Mesodermal cell (in vitro differentiated cells): ENCODE results near the gene ERRFI1. TPM values are rescaled to one million over a fixed set of nuclear protein-coding genes. Genes with fewer than 3 reads are reported as not detected.
A peak's percentile ranks its signal among the peaks of the same experiment; 100 is the strongest.
"Not testable (repeated sequence)": the region's sequence is repeated elsewhere in the genome, so short reads cannot be mapped to it uniquely, and the experiment has no call there.

Source experiments
- H3K27ac ChIP-seq: 2 replicates; pipeline ENCODE4 v1.7.0; 2013; ENCODE audit warnings: mild to moderate bottlenecking, low read depth, low read length, moderate library complexity; ENCODE audit not compliant: severe bottlenecking
- H3K36me3 ChIP-seq: 2 replicates; pipeline ENCODE4 v1.7.1; 2013; ENCODE audit warnings: mild to moderate bottlenecking, low read length, moderate library complexity; ENCODE audit not compliant: control insufficient read depth, insufficient read depth
- H3K4me1 ChIP-seq: one replicate; pipeline ENCODE4 v1.7.1; 2013; ENCODE audit warnings: mild to moderate bottlenecking, low read length; ENCODE audit not compliant: insufficient read depth, control insufficient read depth, poor library complexity, severe bottlenecking
- H3K4me3 ChIP-seq: 2 replicates; pipeline ENCODE4 v1.7.0; 2013; ENCODE audit warnings: low read length, control low read depth, mild to moderate bottlenecking; ENCODE audit not compliant: insufficient read depth, poor library complexity, severe bottlenecking; ENCODE audit errors: extremely low read depth
- H3K9me3 ChIP-seq: 2 replicates; pipeline ENCODE4 v1.7.1; 2013; ENCODE audit warnings: mild to moderate bottlenecking, low read length, moderate library complexity; ENCODE audit not compliant: control insufficient read depth
- WGBS, 2 experiments: methylation state at CpG; one replicate each; pipeline ENCODE4 v1.1.5; 2013; ENCODE audit warnings: missing lambda C conversion rate in 2 of 2; ENCODE audit not compliant: insufficient coverage in 2 of 2; 5-methylcytosine and 5-hydroxymethylcytosine counted together
- polyA plus RNA-seq, 2 experiments: library from polyadenylated mRNA; stranded (reverse); fragments of 50-300 nt; gene quantifications; one replicate each; pipeline ENCODE4 v1.2.3, GENCODE V29; 2013

The ERRFI1 gene
- 154 TPM for polyA plus RNA-seq (2013, experiment 1 of 2)
- 155 TPM for polyA plus RNA-seq (2013, experiment 2 of 2)

- no peaks in the 10 kb centered on the region for H3K9me3 ChIP-seq
- peaks cover 32% of the 10 kb centered on the region for H3K36me3 ChIP-seq
- peak within 1 kb of the TSS; percentile 78 for H3K27ac ChIP-seq
- 7 to 9% methylated on average over 76 to 87 of the region's 98 CpGs for WGBS, 2 experiments
- peak within 1 kb of the TSS; percentile 76 for H3K4me3 ChIP-seq
- peaks cover 37% of the 10 kb centered on the region for H3K4me1 ChIP-seq
Observed at GRCh38 chr1:8026153-8026975, at the start of gene ERRFI1. TSS of gene ERRFI1 (minus strand) at chr1:8026309. CDS start at chr1:8015619, 10,690 bp downstream.

GRCh38 chr1:8075511-8076051 lies 49.5 kb upstream of the ERRFI1 start:
- no peak overlapping the region for H3K4me3 ChIP-seq
- no peaks in the 10 kb centered on the region for H3K9me3 ChIP-seq
- H3K4me1 ChIP-seq = peaks cover 48% of the 10 kb centered on the region
- H3K27ac ChIP-seq = peak overlapping the region; percentile 71
- no peaks in the 10 kb centered on the region for H3K36me3 ChIP-seq
- 75 to 80% methylated on average over 8 to 9 of the region's 10 CpGs for WGBS, 2 experiments

- H3K27ac ChIP-seq = no peak overlapping the region
- H3K4me1 ChIP-seq = peaks cover 43% of the 10 kb centered on the region
- 87 to 96% methylated on average over 4 of the region's 7 CpGs for WGBS, 2 experiments
- H3K4me3 ChIP-seq = no peak overlapping the region
- no peaks in the 10 kb centered on the region for H3K36me3 ChIP-seq
- H3K9me3 ChIP-seq = peaks cover 5% of the 10 kb centered on the region
Observed at GRCh38 chr1:8073112-8073855, 47.2 kb upstream of the ERRFI1 start.

- peaks cover 5% of the 10 kb centered on the region for H3K9me3 ChIP-seq
- H3K36me3 ChIP-seq = no peaks in the 10 kb centered on the region
- H3K27ac ChIP-seq = peak overlapping the region; percentile 43
- WGBS, 2 experiments = 77% methylated on average over 10 of the region's 10 CpGs
- H3K4me1 ChIP-seq = peaks cover 14% of the 10 kb centered on the region
- no peak overlapping the region for H3K4me3 ChIP-seq
Observed at GRCh38 chr1:8070381-8070811, 44.3 kb upstream of the ERRFI1 start.

- not testable (repeated sequence) for H3K27ac ChIP-seq, H3K4me1 ChIP-seq, H3K36me3 ChIP-seq, H3K9me3 ChIP-seq, H3K4me3 ChIP-seq
- WGBS, 2 experiments = 91 to 100% methylated on average over 2 to 5 of the region's 8 CpGs
Observed at GRCh38 chr1:8069614-8070320, 43.7 kb upstream of the ERRFI1 start.

DNA sequence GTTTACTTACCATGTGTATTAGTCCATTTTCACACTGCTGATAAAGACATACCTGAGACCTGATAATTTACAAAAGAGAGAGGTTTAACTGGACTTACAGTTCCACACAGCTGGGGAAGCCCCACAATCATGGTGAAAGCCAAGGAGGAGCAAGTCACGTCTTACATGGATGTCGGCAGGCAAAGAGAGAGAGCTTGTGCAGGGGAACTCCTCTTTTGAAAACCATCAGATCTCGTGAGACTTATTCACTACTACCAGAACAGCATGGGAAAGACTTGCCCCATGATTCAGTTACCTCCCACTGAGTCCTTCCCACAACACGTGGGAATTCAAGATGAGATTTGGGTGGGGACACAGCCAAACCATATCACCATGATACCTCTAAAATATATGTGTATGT lies 39.3 kb upstream of the ERRFI1 start:
- Histone ChIP-seq H3K9me3 (peaks cover 5% of the 10 kb centered on the region), H3K27ac (no peak overlapping the region), H3K4me3 (no peak overlapping the region), H3K4me1 (peaks cover 13% of the 10 kb centered on the region), H3K36me3 (no peaks in the 10 kb centered on the region)
- 79 to 94% methylated on average over 2 to 3 of the region's 4 CpGs for WGBS, 2 experiments

DNA sequence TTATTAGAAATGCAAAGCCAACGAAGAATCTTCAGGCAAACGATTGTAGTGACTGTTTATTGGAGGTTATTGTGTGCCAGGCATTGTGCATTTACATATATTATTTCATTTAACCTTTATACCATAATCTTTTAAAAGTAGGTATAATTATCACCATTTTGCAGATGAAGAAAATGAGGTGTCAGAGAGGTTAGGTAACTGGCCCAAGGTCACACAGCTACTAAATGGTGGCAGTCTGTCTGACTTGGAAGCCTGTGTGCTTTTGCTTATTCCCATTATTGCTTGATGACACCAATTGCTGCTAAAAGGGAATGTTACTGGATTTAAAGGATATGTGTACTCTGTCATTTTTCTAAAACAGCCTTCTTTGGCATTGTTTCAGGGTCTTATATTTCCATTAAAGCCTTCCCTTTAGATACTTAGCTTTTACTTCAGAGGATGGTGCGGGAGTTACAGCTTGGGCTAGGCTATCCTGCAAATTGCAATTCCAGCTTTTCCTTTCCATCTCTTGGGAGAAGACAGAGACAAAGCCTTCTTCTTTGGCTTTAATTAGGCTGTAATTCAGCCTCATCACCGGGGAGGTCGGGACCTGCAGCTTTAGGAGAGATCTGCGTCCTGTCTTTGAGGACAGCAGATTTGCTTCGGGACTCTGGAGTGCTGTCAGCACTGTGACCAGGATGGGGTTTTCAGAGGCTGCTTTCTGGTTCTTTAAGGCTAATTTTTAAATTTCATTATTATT lies 37.4 kb upstream of the ERRFI1 start:
- 77 to 90% methylated on average over 3 to 4 of the region's 7 CpGs for WGBS, 2 experiments
- H3K4me1 ChIP-seq = peaks cover 10% of the 10 kb centered on the region
- no peaks in the 10 kb centered on the region for H3K9me3 ChIP-seq
- H3K4me3 ChIP-seq = no peak overlapping the region
- no peaks in the 10 kb centered on the region for H3K36me3 ChIP-seq
- peak overlapping the region; percentile 41 for H3K27ac ChIP-seq

DNA sequence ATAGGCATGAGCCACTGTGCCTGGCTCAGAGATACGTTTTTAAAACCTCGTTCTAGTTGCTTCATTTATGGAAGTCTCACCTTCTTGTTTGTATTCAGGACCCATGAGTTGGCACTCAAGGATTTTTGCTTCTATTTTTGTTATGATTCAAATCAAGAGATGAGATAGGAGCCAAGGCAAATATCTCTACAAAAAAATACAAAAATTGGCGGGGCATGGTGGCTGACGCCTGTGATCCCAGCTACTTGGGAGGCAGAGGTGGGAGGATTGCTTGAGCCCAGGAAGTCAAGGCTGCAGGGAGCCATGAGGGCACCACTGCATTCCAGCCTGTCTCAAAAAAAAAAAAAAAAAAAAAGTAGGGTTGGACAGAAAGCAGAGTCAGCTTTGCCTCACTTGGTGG lies 36.8 kb upstream of the ERRFI1 start:
- H3K4me1 ChIP-seq = peaks cover 10% of the 10 kb centered on the region
- no peaks in the 10 kb centered on the region for H3K36me3 ChIP-seq
- 100% methylated on average over 2 to 4 of the region's 4 CpGs for WGBS, 2 experiments
- no peaks in the 10 kb centered on the region for H3K9me3 ChIP-seq
- no peak overlapping the region for H3K27ac ChIP-seq
- no peak overlapping the region for H3K4me3 ChIP-seq

DNA sequence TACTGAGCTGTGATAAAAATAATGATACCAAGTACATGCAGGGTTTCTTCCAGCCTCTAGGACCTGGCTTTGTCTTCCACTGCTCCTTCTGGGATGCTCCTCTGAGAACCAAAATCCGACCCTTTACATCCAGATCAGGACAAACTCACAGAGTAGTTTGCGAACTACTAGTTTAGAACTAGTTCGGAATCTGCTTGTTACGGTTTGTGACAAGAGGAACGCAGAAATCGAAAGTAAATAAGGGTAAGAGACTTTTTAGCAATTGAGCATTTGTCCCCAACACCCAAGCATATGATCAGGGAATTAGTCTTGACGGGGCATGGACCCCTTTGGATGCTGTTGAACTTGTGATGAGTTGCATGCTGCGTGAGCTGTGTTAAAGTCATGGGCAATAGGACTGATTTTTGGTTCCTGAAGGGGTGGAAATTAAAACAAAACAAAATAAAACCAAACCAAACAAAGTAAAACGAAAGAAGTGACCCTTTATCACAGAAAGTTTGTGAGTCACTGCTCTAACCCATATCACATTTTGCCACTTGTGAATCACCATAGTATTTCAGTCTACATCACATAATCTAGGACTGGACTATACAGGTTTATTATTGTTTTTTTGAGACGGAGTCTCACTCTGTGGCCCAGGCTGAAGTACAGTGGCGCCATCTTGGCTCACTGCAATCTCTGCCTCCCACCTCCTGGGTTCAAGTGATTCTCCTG lies 35.7 kb upstream of the ERRFI1 start:
- peaks cover 10% of the 10 kb centered on the region for H3K4me1 ChIP-seq
- H3K27ac ChIP-seq = peak overlapping the region; percentile 87
- no peaks in the 10 kb centered on the region for H3K9me3 ChIP-seq
- 98% methylated on average over 8 of the region's 11 CpGs for WGBS, 2 experiments
- H3K4me3 ChIP-seq = no peak overlapping the region
- no peaks in the 10 kb centered on the region for H3K36me3 ChIP-seq
